Smooth muscle cell of trachea (primary cell): ENCODE data around the gene ZNF33B. TPM values are rescaled to one million over a fixed set of nuclear protein-coding genes. Genes with fewer than 3 reads are reported as not detected.

ENCODE experiments used
- total RNA-seq: library from RNA; depleted of rRNA; stranded (reverse); fragments of >200 nt; gene quantifications from 2 replicates; pipeline ENCODE4 v1.2.1, GENCODE V29; 2014

The ZNF33B gene
- 6.1 and 10.4 TPM in 2 replicates for total RNA-seq

DNA sequence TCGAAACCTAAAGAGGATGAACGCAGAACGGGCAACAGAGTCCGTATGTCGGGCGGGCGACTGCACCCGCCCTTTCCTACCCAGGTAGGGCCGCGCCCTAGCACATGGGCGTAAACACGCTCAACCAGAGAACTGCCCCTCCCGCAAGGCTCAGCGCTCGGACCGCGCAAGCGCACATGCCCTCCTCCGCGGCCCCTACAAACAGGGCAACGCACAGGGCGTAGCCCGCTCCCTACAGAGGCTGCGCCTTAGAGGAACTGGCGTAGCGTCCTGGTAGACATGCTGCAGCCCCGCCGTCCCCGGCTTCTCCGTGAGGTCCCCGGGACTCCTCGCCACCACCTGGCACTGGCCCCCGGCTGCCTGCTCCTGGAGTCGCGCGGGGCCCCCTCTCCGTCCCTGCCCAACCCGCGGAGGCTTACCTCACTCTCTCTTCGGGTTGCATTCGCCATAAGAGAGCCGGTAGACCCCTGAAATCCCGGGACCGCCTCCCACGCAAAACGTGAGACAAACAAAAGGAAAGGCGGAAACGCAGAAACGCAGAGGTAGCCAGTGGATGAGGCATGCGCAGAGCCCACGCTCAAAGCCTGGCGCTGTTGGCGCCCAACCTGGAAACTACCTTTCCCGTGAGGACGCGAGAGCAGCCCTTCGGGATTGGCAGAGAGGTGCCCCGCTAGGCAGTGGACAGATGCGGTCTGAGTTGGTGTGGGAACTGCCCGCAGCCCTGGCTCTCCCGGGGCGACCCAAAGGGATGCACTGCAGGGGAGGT is at the start of gene ZNF33B:
Gene ZNF33B (minus strand): TSS at position 516 of the 766 bp plus-strand sequence. CDS start 1,642 bp downstream, outside the sequence.

Other genes starting within 250 kb of the ZNF33B start
- gene BMS1, start 144.2 kb upstream of the ZNF33B start, total RNA-seq: 13.6 and 19.3 TPM in 2 replicates